Muscle of leg (tissue), 11 donors: Measurements from ENCODE around the gene MAP3K20. TPM values are rescaled to one million over a fixed set of nuclear protein-coding genes. Genes with fewer than 3 reads are reported as not detected.
"Not testable (repeated sequence)": the region's sequence is repeated elsewhere in the genome, so short reads cannot be mapped to it uniquely, and the experiment has no call there.

Source experiments
- DNase-seq: peaks from one replicate; pipeline ENCODE4 v3.0.0; 2013
- H3K27ac ChIP-seq: one replicate; pipeline ENCODE4 v1.5.1; 2013; ENCODE audit warnings: mild to moderate bottlenecking, low read length, control low read depth
- H3K27me3 ChIP-seq: one replicate; pipeline ENCODE4 v1.6.1; 2013; ENCODE audit warnings: low read length; ENCODE audit not compliant: control insufficient read depth, insufficient read depth
- H3K36me3 ChIP-seq: one replicate; pipeline ENCODE4 v1.6.1; 2013; ENCODE audit warnings: low read length; ENCODE audit not compliant: control insufficient read depth, insufficient read depth
- H3K4me1 ChIP-seq: one replicate; pipeline ENCODE4 v1.6.1; 2013; ENCODE audit warnings: low read length; ENCODE audit not compliant: control insufficient read depth, insufficient read depth
- H3K4me3 ChIP-seq: one replicate; pipeline ENCODE4 v1.5.1; 2013; ENCODE audit warnings: low read length, control low read depth
- H3K9me3 ChIP-seq: replicated peaks from 2 replicates; pipeline ENCODE4 v1.6.1; 2013; ENCODE audit warnings: low read depth, low read length; ENCODE audit not compliant: control insufficient read depth
- WGBS: methylation state at CpG from one replicate; pipeline ENCODE4 v1.1.5; 2013; ENCODE audit warnings: missing lambda C conversion rate; ENCODE audit not compliant: insufficient coverage; 5-methylcytosine and 5-hydroxymethylcytosine counted together
- polyA plus RNA-seq, 8 donors: library from polyadenylated mRNA; unstranded; fragments of 120-200 nt; gene quantifications; one replicate each; pipeline versions ENCODE4 v1.2.1 to v1.2.3, GENCODE V29; 2013; ENCODE audit warnings: inconsistent platforms in 1 of 8, low replicate concordance in 1 of 8; ENCODE audit not compliant: insufficient read length in 8 of 8, insufficient read depth in 1 of 8
- total RNA-seq: library from RNA; stranded (reverse); fragments of 120-200 nt; gene quantifications from one replicate; pipeline ENCODE4 v1.2.4, GENCODE V29; 2013

Gene MAP3K20
- total and polyA plus RNA-seq, 9 donors = 50.9 to 105 (median 84.2) TPM

GRCh38 chr2:173151671-173152401 lies 76.2 kb downstream of the MAP3K20 start:
- Histone ChIP-seq H3K4me1 (no peaks in the 10 kb centered on the region), H3K36me3 (no peaks in the 10 kb centered on the region), H3K27ac (no peak overlapping the region), H3K27me3 (no peaks in the 10 kb centered on the region), H3K4me3 (no peak overlapping the region), H3K9me3 (peaks cover 2% of the 10 kb centered on the region)
- DNase-seq = no peak
- WGBS = 80% methylated on average over 2 of the region's 3 CpGs

- H3K4me1 ChIP-seq = no peaks in the 10 kb centered on the region
- H3K27ac ChIP-seq = no peak overlapping the region
- no peak for DNase-seq
- no peaks in the 10 kb centered on the region for H3K27me3 ChIP-seq
- H3K9me3 ChIP-seq = peaks cover 2% of the 10 kb centered on the region
- no peak overlapping the region for H3K4me3 ChIP-seq
- no peaks in the 10 kb centered on the region for H3K36me3 ChIP-seq
- no CpG with 5 or more reads among the region's 1 CpG for WGBS
Measured at GRCh38 chr2:173153301-173153885, 77.7 kb downstream of the MAP3K20 start.

GRCh38 chr2:173157676-173158293 lies 82.1 kb downstream of the MAP3K20 start:
- no peak for DNase-seq
- no peak overlapping the region for H3K4me3 ChIP-seq
- no peaks in the 10 kb centered on the region for H3K36me3 ChIP-seq
- H3K27ac ChIP-seq = no peak overlapping the region
- peaks cover 2% of the 10 kb centered on the region for H3K9me3 ChIP-seq
- H3K27me3 ChIP-seq = no peaks in the 10 kb centered on the region
- no CpG with 5 or more reads among the region's 3 CpGs for WGBS
- H3K4me1 ChIP-seq = no peaks in the 10 kb centered on the region

GRCh38 chr2:173159791-173160463 lies 84.3 kb downstream of the MAP3K20 start:
- no peak overlapping the region for H3K4me3 ChIP-seq
- WGBS = no CpG with 5 or more reads among the region's 1 CpG

GRCh38 chr2:173160618-173161017 lies 85.0 kb downstream of the MAP3K20 start:
- Histone ChIP-seq H3K4me3 (no peak overlapping the region), H3K27ac (no peak overlapping the region), H3K36me3 (no peaks in the 10 kb centered on the region), H3K27me3 (no peaks in the 10 kb centered on the region), H3K4me1 (no peaks in the 10 kb centered on the region), H3K9me3 (peaks cover 2% of the 10 kb centered on the region)
- no CpG with 5 or more reads among the region's 4 CpGs for WGBS
- DNase-seq = no peak

More at GRCh38 chr2:173159791-173160463, 84.3 kb downstream of the MAP3K20 start:
- no peaks in the 10 kb centered on the region for H3K4me1 ChIP-seq
- H3K36me3 ChIP-seq = no peaks in the 10 kb centered on the region
- no peak overlapping the region for H3K27ac ChIP-seq
- peaks cover 2% of the 10 kb centered on the region for H3K9me3 ChIP-seq
- H3K27me3 ChIP-seq = no peaks in the 10 kb centered on the region
- peak; percentile 18 for DNase-seq

GRCh38 chr2:173161040-173161439 lies 85.4 kb downstream of the MAP3K20 start:
- no peaks in the 10 kb centered on the region for H3K27me3 ChIP-seq
- no CpG with 5 or more reads among the region's 4 CpGs for WGBS
- H3K4me1 ChIP-seq = no peaks in the 10 kb centered on the region
- H3K4me3 ChIP-seq = no peak overlapping the region
- DNase-seq = no peak
- no peaks in the 10 kb centered on the region for H3K36me3 ChIP-seq
- H3K9me3 ChIP-seq = peaks cover 2% of the 10 kb centered on the region
- H3K27ac ChIP-seq = no peak overlapping the region

GRCh38 chr2:173161507-173161906 lies 85.9 kb downstream of the MAP3K20 start:
- DNase-seq = no peak
- H3K27me3 ChIP-seq = no peaks in the 10 kb centered on the region
- no peaks in the 10 kb centered on the region for H3K4me1 ChIP-seq
- H3K4me3 ChIP-seq = no peak overlapping the region
- no peaks in the 10 kb centered on the region for H3K36me3 ChIP-seq
- H3K27ac ChIP-seq = no peak overlapping the region
- no CpG with 5 or more reads among the region's 6 CpGs for WGBS
- no peaks in the 10 kb centered on the region for H3K9me3 ChIP-seq

GRCh38 chr2:173163357-173163756 lies 87.7 kb downstream of the MAP3K20 start:
- WGBS = no CpG with 5 or more reads among the region's 1 CpG
- H3K36me3 ChIP-seq, H3K9me3 ChIP-seq, H3K27ac ChIP-seq, H3K4me3 ChIP-seq, DNase-seq, H3K4me1 ChIP-seq, H3K27me3 ChIP-seq: not testable (repeated sequence)

GRCh38 chr2:173164396-173164795 lies 88.8 kb downstream of the MAP3K20 start:
- Histone ChIP-seq H3K36me3 (no peaks in the 10 kb centered on the region), H3K9me3 (no peaks in the 10 kb centered on the region), H3K27ac (no peak overlapping the region), H3K27me3 (no peaks in the 10 kb centered on the region), H3K4me1 (no peaks in the 10 kb centered on the region), H3K4me3 (no peak overlapping the region)
- DNase-seq = no peak
- no CpG with 5 or more reads among the region's 1 CpG for WGBS
